Activated CD4-positive, alpha-beta T cell treated with anti-CD3 and anti-CD28 coated beads, Interleukin-2, amount 10 ng/mL, durations not matched to agents 24 days and 14 days (primary cell): Measurements from ENCODE around the gene PCSK5. TPM values are rescaled to one million over a fixed set of nuclear protein-coding genes. Genes with fewer than 3 reads are reported as not detected.

ENCODE experiments used
- DNase-seq: peaks from one replicate; pipeline ENCODE4 v3.0.0; 2022
- H3K27ac Mint-ChIP-seq: one replicate; pipeline ENCODE4 v1.8.0; 2022; ENCODE audit warnings: mild to moderate bottlenecking, mixed read lengths
- H3K27me3 Mint-ChIP-seq: one replicate; pipeline ENCODE4 v1.8.0; 2022; ENCODE audit warnings: mixed read lengths
- H3K36me3 Mint-ChIP-seq: one replicate; pipeline ENCODE4 v1.8.0; 2022; ENCODE audit warnings: low read depth, mild to moderate bottlenecking, mixed read lengths
- H3K4me1 Mint-ChIP-seq: one replicate; pipeline ENCODE4 v1.8.0; 2021; ENCODE audit warnings: mixed read lengths
- H3K4me3 Mint-ChIP-seq: one replicate; pipeline ENCODE4 v1.8.0; 2022; ENCODE audit warnings: mild to moderate bottlenecking, moderate library complexity, mixed read lengths
- H3K9me3 Mint-ChIP-seq: one replicate; pipeline ENCODE4 v1.8.0; 2021; ENCODE audit warnings: mixed read lengths
- intact Hi-C: fragments of 100-400 bp; cut with micrococcal nuclease; formaldehyde crosslinking; loops from one replicate; pipeline ENCODE4 v1.15.1; 2023
- total RNA-seq: library from RNA; stranded (reverse); gene quantifications from 2 replicates; pipeline ENCODE4 v1.2.3, GENCODE V29; 2022

Gene PCSK5
- total RNA-seq, 1 donor from 2014 or later, result 1.6 TPM

- no peak overlapping the region for H3K4me3 Mint-ChIP-seq
- no peak overlapping the region for H3K27ac Mint-ChIP-seq
- H3K4me1 Mint-ChIP-seq, result no peaks in the 10 kb centered on the region
- H3K36me3 Mint-ChIP-seq, result no peaks in the 10 kb centered on the region
- no peak for DNase-seq
- intact Hi-C loops, result no loop called here
- H3K27me3 Mint-ChIP-seq, result no peaks in the 10 kb centered on the region
- no peaks in the 10 kb centered on the region for H3K9me3 Mint-ChIP-seq
Measured at GRCh38 chr9:75914883-75915452, 24.5 kb downstream of the PCSK5 start.

GRCh38 chr9:75918154-75918553, 27.7 kb downstream of the PCSK5 start:
- intact Hi-C loops, result no loop called here
- no peak for DNase-seq
- no peaks in the 10 kb centered on the region for H3K27me3 Mint-ChIP-seq
- H3K36me3 Mint-ChIP-seq, result no peaks in the 10 kb centered on the region
- H3K9me3 Mint-ChIP-seq, result no peaks in the 10 kb centered on the region
- no peak overlapping the region for H3K27ac Mint-ChIP-seq
- H3K4me1 Mint-ChIP-seq, result no peaks in the 10 kb centered on the region
- no peak overlapping the region for H3K4me3 Mint-ChIP-seq

GRCh38 chr9:75918909-75919308, 28.4 kb downstream of the PCSK5 start:
- intact Hi-C loops, result no loop called here
- no peaks in the 10 kb centered on the region for H3K27me3 Mint-ChIP-seq
- no peaks in the 10 kb centered on the region for H3K9me3 Mint-ChIP-seq
- no peaks in the 10 kb centered on the region for H3K36me3 Mint-ChIP-seq
- H3K27ac Mint-ChIP-seq, result no peak overlapping the region
- H3K4me1 Mint-ChIP-seq, result no peaks in the 10 kb centered on the region
- no peak for DNase-seq
- H3K4me3 Mint-ChIP-seq, result no peak overlapping the region

- Mint-ChIP-seq H3K27me3 (no peaks in the 10 kb centered on the region), H3K4me3 (no peak overlapping the region), H3K36me3 (no peaks in the 10 kb centered on the region), H3K4me1 (no peaks in the 10 kb centered on the region), H3K9me3 (no peaks in the 10 kb centered on the region), H3K27ac (no peak overlapping the region)
- intact Hi-C loops, result no loop called here
- DNase-seq, result no peak
Measured at GRCh38 chr9:75921391-75922127, 31.1 kb downstream of the PCSK5 start.

- Mint-ChIP-seq H3K27ac (no peak overlapping the region), H3K27me3 (no peaks in the 10 kb centered on the region), H3K4me3 (no peak overlapping the region), H3K9me3 (no peaks in the 10 kb centered on the region), H3K36me3 (no peaks in the 10 kb centered on the region), H3K4me1 (no peaks in the 10 kb centered on the region)
- DNase-seq, result no peak
- intact Hi-C loops, result no loop called here
Measured at GRCh38 chr9:75926385-75926784, 35.9 kb downstream of the PCSK5 start.

GRCh38 chr9:75927356-75927755, 36.9 kb downstream of the PCSK5 start:
- no peaks in the 10 kb centered on the region for H3K36me3 Mint-ChIP-seq
- H3K27me3 Mint-ChIP-seq, result no peaks in the 10 kb centered on the region

GRCh38 chr9:75930190-75930589, 39.7 kb downstream of the PCSK5 start:
- H3K36me3 Mint-ChIP-seq, result no peaks in the 10 kb centered on the region
- H3K27me3 Mint-ChIP-seq, result no peaks in the 10 kb centered on the region
- no peak overlapping the region for H3K27ac Mint-ChIP-seq
- H3K4me1 Mint-ChIP-seq, result no peaks in the 10 kb centered on the region
- no peaks in the 10 kb centered on the region for H3K9me3 Mint-ChIP-seq
- H3K4me3 Mint-ChIP-seq, result no peak overlapping the region
- DNase-seq, result no peak
- intact Hi-C loops, result no loop called here

More at GRCh38 chr9:75927356-75927755, 36.9 kb downstream of the PCSK5 start:
- H3K9me3 Mint-ChIP-seq, result no peaks in the 10 kb centered on the region
- intact Hi-C loops, result no loop called here
- H3K4me3 Mint-ChIP-seq, result no peak overlapping the region
- no peak for DNase-seq
- H3K27ac Mint-ChIP-seq, result no peak overlapping the region
- no peaks in the 10 kb centered on the region for H3K4me1 Mint-ChIP-seq

GRCh38 chr9:75930730-75931321, 40.4 kb downstream of the PCSK5 start:
- Mint-ChIP-seq H3K9me3 (no peaks in the 10 kb centered on the region), H3K4me3 (no peak overlapping the region), H3K27me3 (no peaks in the 10 kb centered on the region), H3K36me3 (no peaks in the 10 kb centered on the region), H3K4me1 (no peaks in the 10 kb centered on the region), H3K27ac (no peak overlapping the region)
- no peak for DNase-seq
- intact Hi-C loops, result no loop called here

GRCh38 chr9:75933982-75934381, 43.5 kb downstream of the PCSK5 start:
- Mint-ChIP-seq H3K27me3 (no peaks in the 10 kb centered on the region), H3K36me3 (no peaks in the 10 kb centered on the region), H3K9me3 (no peaks in the 10 kb centered on the region), H3K4me3 (no peak overlapping the region), H3K27ac (no peak overlapping the region), H3K4me1 (peaks cover 5% of the 10 kb centered on the region)
- no peak for DNase-seq
- intact Hi-C loops, result no loop called here

GRCh38 chr9:75935591-75935990, 45.1 kb downstream of the PCSK5 start:
- peaks cover 5% of the 10 kb centered on the region for H3K4me1 Mint-ChIP-seq
- H3K4me3 Mint-ChIP-seq, result no peak overlapping the region
- DNase-seq, result no peak
- H3K27me3 Mint-ChIP-seq, result no peaks in the 10 kb centered on the region
- intact Hi-C loops, result no loop called here
- H3K27ac Mint-ChIP-seq, result no peak overlapping the region
- no peaks in the 10 kb centered on the region for H3K9me3 Mint-ChIP-seq
- no peaks in the 10 kb centered on the region for H3K36me3 Mint-ChIP-seq

- Mint-ChIP-seq H3K27ac (no peak overlapping the region), H3K4me1 (peaks cover 5% of the 10 kb centered on the region), H3K36me3 (no peaks in the 10 kb centered on the region), H3K27me3 (no peaks in the 10 kb centered on the region), H3K9me3 (no peaks in the 10 kb centered on the region), H3K4me3 (no peak overlapping the region)
- no peak for DNase-seq
- intact Hi-C loops, result no loop called here
Measured at GRCh38 chr9:75937521-75938258, 47.2 kb downstream of the PCSK5 start.

- Mint-ChIP-seq H3K4me1 (peaks cover 5% of the 10 kb centered on the region), H3K9me3 (no peaks in the 10 kb centered on the region), H3K36me3 (no peaks in the 10 kb centered on the region), H3K27ac (no peak overlapping the region), H3K4me3 (no peak overlapping the region), H3K27me3 (no peaks in the 10 kb centered on the region)
- intact Hi-C loops, result no loop called here
- DNase-seq, result no peak
Measured at GRCh38 chr9:75938946-75939345, 48.5 kb downstream of the PCSK5 start.

- no peak for DNase-seq
- Mint-ChIP-seq H3K4me3 (no peak overlapping the region), H3K27ac (no peak overlapping the region), H3K9me3 (no peaks in the 10 kb centered on the region), H3K27me3 (no peaks in the 10 kb centered on the region), H3K36me3 (no peaks in the 10 kb centered on the region), H3K4me1 (peaks cover 5% of the 10 kb centered on the region)
- intact Hi-C loops, result no loop called here
Measured at GRCh38 chr9:75939536-75940111, 49.2 kb downstream of the PCSK5 start.

GRCh38 chr9:75941066-75941465, 50.6 kb downstream of the PCSK5 start:
- intact Hi-C loops, result no loop called here
- Mint-ChIP-seq H3K4me1 (peaks cover 5% of the 10 kb centered on the region), H3K9me3 (peaks cover 3% of the 10 kb centered on the region), H3K4me3 (no peak overlapping the region), H3K27me3 (no peaks in the 10 kb centered on the region), H3K27ac (no peak overlapping the region), H3K36me3 (no peaks in the 10 kb centered on the region)
- no peak for DNase-seq
